GM12878 (cell line): ENCODE measurements around the gene GMDS.

Experiments
- CREB1 ChIP-seq: IDR thresholded peaks from 2 replicates; pipeline ENCODE4 v1.6.1; 2012; ENCODE audit warnings: low read depth, mild to moderate bottlenecking, inconsistent platforms
- EP300 ChIP-seq, 2 experiments: fragments of 150-350 bp in 1 of 2; IDR thresholded peaks; 2 replicates each; pipeline ENCODE4 v1.6.1; 2011 to 2012; ENCODE audit warnings: low read depth in 2 of 2, low read length in 2 of 2, borderline replicate concordance in 1 of 2, improper control_type of control experiment in 1 of 2, inconsistent platforms in 1 of 2; ENCODE audit not compliant: control insufficient read depth in 1 of 2
- ESRRA ChIP-seq: IDR thresholded peaks from 2 replicates; pipeline ENCODE4 v1.6.1; 2012; ENCODE audit warnings: mild to moderate bottlenecking, low read length, improper control_type of control experiment
- HDAC2 ChIP-seq: fragments of 200-600 bp; sonication (generic); IDR thresholded peaks from 2 replicates; pipeline ENCODE4 v1.6.1; 2017
- KAT2A ChIP-seq: conservative IDR thresholded peaks from 2 replicates; pipeline ENCODE4 v1.6.1; 2011; ENCODE audit warnings: low read depth, low read length; ENCODE audit not compliant: control insufficient read depth
- KLF5 ChIP-seq: fragments of 450-650 bp; IDR thresholded peaks from 2 replicates; pipeline ENCODE4 v1.6.1; 2014; ENCODE audit warnings: mild to moderate bottlenecking; ENCODE audit not compliant: partially characterized antibody
- MEF2B ChIP-seq: fragments of 450-650 bp; IDR thresholded peaks from 2 replicates; pipeline ENCODE4 v1.6.1; 2018; ENCODE audit warnings: mild to moderate bottlenecking, moderate library complexity; ENCODE audit not compliant: partially characterized antibody, poor library complexity, severe bottlenecking
- SMC3 ChIP-seq: IDR thresholded peaks from 2 replicates; pipeline ENCODE4 v1.6.1; 2011; ENCODE audit warnings: low read length, improper control_type of control experiment, borderline replicate concordance
- YY1 ChIP-seq: IDR thresholded peaks from 2 replicates; pipeline ENCODE4 v1.6.1; 2011; ENCODE audit warnings: low read depth, mild to moderate bottlenecking, low read length
- TF ChIP-seq, protein P1 (sequence below), 3 experiments: IDR thresholded peaks in 2 of 3; conservative IDR thresholded peaks in 1 of 3; 2 replicates each; pipeline ENCODE4 v1.5.1; 2011; ENCODE audit warnings: low read depth in 3 of 3, low read length in 3 of 3, mild to moderate bottlenecking in 3 of 3, control low read depth in 2 of 3, moderate library complexity in 2 of 3, inconsistent platforms in 1 of 3, mixed read lengths in 1 of 3; ENCODE audit not compliant: control insufficient read depth in 2 of 3, insufficient read depth in 1 of 3; ENCODE audit errors: extremely low read depth in 1 of 3
- TF ChIP-seq, protein P2 (sequence below): IDR thresholded peaks from 2 replicates; pipeline ENCODE4 v1.6.1; 2011; ENCODE audit warnings: low read depth, low read length, improper control_type of control experiment, borderline replicate concordance

DNA sequence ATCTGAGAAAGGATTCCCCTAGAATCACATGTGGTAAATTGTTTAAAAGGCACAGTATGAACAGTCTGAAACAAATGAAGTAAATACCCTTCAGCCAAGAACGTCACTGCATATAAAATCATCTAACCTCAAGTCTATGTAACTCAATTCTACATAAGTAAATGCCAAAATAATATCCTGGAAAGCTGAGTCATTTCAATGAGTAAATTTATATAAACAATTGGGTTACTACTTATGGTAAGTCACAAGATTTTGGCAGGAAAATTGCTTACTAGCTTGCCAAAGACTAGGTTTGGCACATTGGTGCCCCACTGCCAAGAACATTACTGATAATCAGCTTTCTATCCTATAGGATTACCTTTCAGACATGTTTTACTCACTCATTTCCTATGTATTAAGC is 8.4 kb downstream of the GMDS start:
- TF ChIP-seq ESRRA (no peak), YY1 (no peak), SMC3 (no peak), EP300 (IDR thresholded peaks at IDR 0.05; ENCODE audit: borderline replicate concordance in 1 of 2, control insufficient read depth in 1 of 2, low read depth in 2 of 2, low read length in 2 of 2) (no peak), CREB1 (no peak), KLF5 (no peak), HDAC2 (no peak), KAT2A (no peak), MEF2B (no peak)
- TF ChIP-seq, protein P1, sequence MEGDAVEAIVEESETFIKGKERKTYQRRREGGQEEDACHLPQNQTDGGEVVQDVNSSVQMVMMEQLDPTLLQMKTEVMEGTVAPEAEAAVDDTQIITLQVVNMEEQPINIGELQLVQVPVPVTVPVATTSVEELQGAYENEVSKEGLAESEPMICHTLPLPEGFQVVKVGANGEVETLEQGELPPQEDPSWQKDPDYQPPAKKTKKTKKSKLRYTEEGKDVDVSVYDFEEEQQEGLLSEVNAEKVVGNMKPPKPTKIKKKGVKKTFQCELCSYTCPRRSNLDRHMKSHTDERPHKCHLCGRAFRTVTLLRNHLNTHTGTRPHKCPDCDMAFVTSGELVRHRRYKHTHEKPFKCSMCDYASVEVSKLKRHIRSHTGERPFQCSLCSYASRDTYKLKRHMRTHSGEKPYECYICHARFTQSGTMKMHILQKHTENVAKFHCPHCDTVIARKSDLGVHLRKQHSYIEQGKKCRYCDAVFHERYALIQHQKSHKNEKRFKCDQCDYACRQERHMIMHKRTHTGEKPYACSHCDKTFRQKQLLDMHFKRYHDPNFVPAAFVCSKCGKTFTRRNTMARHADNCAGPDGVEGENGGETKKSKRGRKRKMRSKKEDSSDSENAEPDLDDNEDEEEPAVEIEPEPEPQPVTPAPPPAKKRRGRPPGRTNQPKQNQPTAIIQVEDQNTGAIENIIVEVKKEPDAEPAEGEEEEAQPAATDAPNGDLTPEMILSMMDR (IDR thresholded peaks at IDR 0.05 in 2 of 3, conservative IDR thresholded peaks at IDR 0.05 in 1 of 3; ENCODE audit: control insufficient read depth in 2 of 3, extremely low read depth in 1 of 3, insufficient read depth in 1 of 3, low read depth in 3 of 3, low read length in 3 of 3) = no peak
- TF ChIP-seq, protein P2, sequence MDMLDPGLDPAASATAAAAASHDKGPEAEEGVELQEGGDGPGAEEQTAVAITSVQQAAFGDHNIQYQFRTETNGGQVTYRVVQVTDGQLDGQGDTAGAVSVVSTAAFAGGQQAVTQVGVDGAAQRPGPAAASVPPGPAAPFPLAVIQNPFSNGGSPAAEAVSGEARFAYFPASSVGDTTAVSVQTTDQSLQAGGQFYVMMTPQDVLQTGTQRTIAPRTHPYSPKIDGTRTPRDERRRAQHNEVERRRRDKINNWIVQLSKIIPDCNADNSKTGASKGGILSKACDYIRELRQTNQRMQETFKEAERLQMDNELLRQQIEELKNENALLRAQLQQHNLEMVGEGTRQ = no peak
